Measurements from ENCODE around the gene STRAP.
"Not testable (repeated sequence)": the region's sequence is repeated elsewhere in the genome, so short reads cannot be mapped to it uniquely, and the experiment has no call there.

The STRAP gene

GRCh38 chr12:15863984-15864383 lies 18.2 kb upstream of the STRAP start:
- H3K4me1 ChIP-seq (ENCODE audit: control insufficient read depth, insufficient read depth, low read length): no peaks in the 10 kb centered on the region
- no peaks in the 10 kb centered on the region for H3K36me3 ChIP-seq (ENCODE audit: control insufficient read depth, insufficient read depth, low read length)
- H3K9me3 ChIP-seq (ENCODE audit: control insufficient read depth, low read length): no peaks in the 10 kb centered on the region
- H3K27me3 ChIP-seq (ENCODE audit: control insufficient read depth, insufficient read depth, low read length, poor library complexity, severe bottlenecking): no peaks in the 10 kb centered on the region
- 91 to 94% methylated on average over 6 of the region's 6 CpGs for WGBS, 2 experiments
- no peak overlapping the region for H3K4me3 ChIP-seq (ENCODE audit: insufficient read depth, low read depth, low read length)
- no peak overlapping the region for H3K27ac ChIP-seq (ENCODE audit: insufficient read depth, low read depth, low read length, poor library complexity, severe bottlenecking)

GRCh38 chr12:15868186-15868585 lies 14.0 kb upstream of the STRAP start:
- H3K4me3 ChIP-seq (ENCODE audit: insufficient read depth, low read depth, low read length): no peak overlapping the region
- no peak overlapping the region for H3K27ac ChIP-seq (ENCODE audit: insufficient read depth, low read depth, low read length, poor library complexity, severe bottlenecking)
- no peaks in the 10 kb centered on the region for H3K4me1 ChIP-seq (ENCODE audit: control insufficient read depth, insufficient read depth, low read length)
- 92 to 93% methylated on average over 3 of the region's 3 CpGs for WGBS, 2 experiments
- H3K27me3 ChIP-seq (ENCODE audit: control insufficient read depth, insufficient read depth, low read length, poor library complexity, severe bottlenecking): no peaks in the 10 kb centered on the region
- no peaks in the 10 kb centered on the region for H3K9me3 ChIP-seq (ENCODE audit: control insufficient read depth, low read length)
- no peaks in the 10 kb centered on the region for H3K36me3 ChIP-seq (ENCODE audit: control insufficient read depth, insufficient read depth, low read length)

- Histone ChIP-seq H3K4me1 (ENCODE audit: control insufficient read depth, insufficient read depth, low read length) (no peaks in the 10 kb centered on the region), H3K4me3 (ENCODE audit: insufficient read depth, low read depth, low read length) (no peak overlapping the region), H3K9me3 (ENCODE audit: control insufficient read depth, low read length) (no peaks in the 10 kb centered on the region), H3K27me3 (ENCODE audit: control insufficient read depth, insufficient read depth, low read length, poor library complexity, severe bottlenecking) (no peaks in the 10 kb centered on the region), H3K36me3 (ENCODE audit: control insufficient read depth, insufficient read depth, low read length) (no peaks in the 10 kb centered on the region), H3K27ac (ENCODE audit: insufficient read depth, low read depth, low read length, poor library complexity, severe bottlenecking) (no peak overlapping the region)
- 96 to 98% methylated on average over 4 of the region's 4 CpGs for WGBS, 2 experiments
Observed at GRCh38 chr12:15873556-15873955, 8.6 kb upstream of the STRAP start.

GRCh38 chr12:15874556-15875145 lies 7.5 kb upstream of the STRAP start:
- not testable (repeated sequence) for H3K36me3 ChIP-seq (ENCODE audit: control insufficient read depth, insufficient read depth, low read length); H3K4me3 ChIP-seq (ENCODE audit: insufficient read depth, low read depth, low read length); H3K27me3 ChIP-seq (ENCODE audit: control insufficient read depth, insufficient read depth, low read length, poor library complexity, severe bottlenecking); H3K27ac ChIP-seq (ENCODE audit: insufficient read depth, low read depth, low read length, poor library complexity, severe bottlenecking); H3K9me3 ChIP-seq (ENCODE audit: control insufficient read depth, low read length); H3K4me1 ChIP-seq (ENCODE audit: control insufficient read depth, insufficient read depth, low read length)
- 95 to 96% methylated on average over 20 of the region's 20 CpGs for WGBS, 2 experiments

GRCh38 chr12:15875863-15876262 lies 6.3 kb upstream of the STRAP start:
- H3K27me3 ChIP-seq (ENCODE audit: control insufficient read depth, insufficient read depth, low read length, poor library complexity, severe bottlenecking): no peaks in the 10 kb centered on the region
- no peaks in the 10 kb centered on the region for H3K36me3 ChIP-seq (ENCODE audit: control insufficient read depth, insufficient read depth, low read length)
- 96 to 100% methylated on average over 1 of the region's 1 CpG for WGBS, 2 experiments

GRCh38 chr12:15879413-15879812 lies 2.8 kb upstream of the STRAP start:
- H3K4me3 ChIP-seq (ENCODE audit: insufficient read depth, low read depth, low read length): no peak overlapping the region
- no peaks in the 10 kb centered on the region for H3K27me3 ChIP-seq (ENCODE audit: control insufficient read depth, insufficient read depth, low read length, poor library complexity, severe bottlenecking)
- WGBS, 2 experiments: 90 to 97% methylated on average over 2 of the region's 3 CpGs
- peaks cover 5% of the 10 kb centered on the region for H3K4me1 ChIP-seq (ENCODE audit: control insufficient read depth, insufficient read depth, low read length)
- H3K27ac ChIP-seq (ENCODE audit: insufficient read depth, low read depth, low read length, poor library complexity, severe bottlenecking): no peak overlapping the region
- H3K36me3 ChIP-seq (ENCODE audit: control insufficient read depth, insufficient read depth, low read length): no peaks in the 10 kb centered on the region
- no peaks in the 10 kb centered on the region for H3K9me3 ChIP-seq (ENCODE audit: control insufficient read depth, low read length)

More at GRCh38 chr12:15875863-15876262, 6.3 kb upstream of the STRAP start:
- H3K27ac ChIP-seq (ENCODE audit: insufficient read depth, low read depth, low read length, poor library complexity, severe bottlenecking): no peak overlapping the region
- peaks cover 1% of the 10 kb centered on the region for H3K4me1 ChIP-seq (ENCODE audit: control insufficient read depth, insufficient read depth, low read length)
- no peaks in the 10 kb centered on the region for H3K9me3 ChIP-seq (ENCODE audit: control insufficient read depth, low read length)
- H3K4me3 ChIP-seq (ENCODE audit: insufficient read depth, low read depth, low read length): no peak overlapping the region

GRCh38 chr12:15880721-15881120 lies 1.5 kb upstream of the STRAP start:
- WGBS, 2 experiments: 93 to 94% methylated on average over 3 of the region's 3 CpGs
- no peaks in the 10 kb centered on the region for H3K36me3 ChIP-seq (ENCODE audit: control insufficient read depth, insufficient read depth, low read length)
- H3K27me3 ChIP-seq (ENCODE audit: control insufficient read depth, insufficient read depth, low read length, poor library complexity, severe bottlenecking): no peaks in the 10 kb centered on the region
- H3K4me1 ChIP-seq (ENCODE audit: control insufficient read depth, insufficient read depth, low read length): peaks cover 5% of the 10 kb centered on the region
- no peak overlapping the region for H3K27ac ChIP-seq (ENCODE audit: insufficient read depth, low read depth, low read length, poor library complexity, severe bottlenecking)
- no peak overlapping the region for H3K4me3 ChIP-seq (ENCODE audit: insufficient read depth, low read depth, low read length)
- no peaks in the 10 kb centered on the region for H3K9me3 ChIP-seq (ENCODE audit: control insufficient read depth, low read length)

- Histone ChIP-seq H3K27ac (ENCODE audit: insufficient read depth, low read depth, low read length, poor library complexity, severe bottlenecking) (no peak overlapping the region), H3K27me3 (ENCODE audit: control insufficient read depth, insufficient read depth, low read length, poor library complexity, severe bottlenecking) (no peaks in the 10 kb centered on the region), H3K4me1 (ENCODE audit: control insufficient read depth, insufficient read depth, low read length) (peaks cover 5% of the 10 kb centered on the region), H3K36me3 (ENCODE audit: control insufficient read depth, insufficient read depth, low read length) (no peaks in the 10 kb centered on the region), H3K9me3 (ENCODE audit: control insufficient read depth, low read length) (no peaks in the 10 kb centered on the region), H3K4me3 (ENCODE audit: insufficient read depth, low read depth, low read length) (peak overlapping the region; percentile 96)
- 48 to 52% methylated on average over 6 of the region's 6 CpGs for WGBS, 2 experiments
Observed at GRCh38 chr12:15883536-15883935, 1.3 kb downstream of the STRAP start.

GRCh38 chr12:15886372-15887042 lies 4.3 kb downstream of the STRAP start:
- WGBS, 2 experiments: 92 to 96% methylated on average over 5 of the region's 7 CpGs
- H3K9me3 ChIP-seq (ENCODE audit: control insufficient read depth, low read length): no peaks in the 10 kb centered on the region
- peaks cover 1% of the 10 kb centered on the region for H3K36me3 ChIP-seq (ENCODE audit: control insufficient read depth, insufficient read depth, low read length)
- no peaks in the 10 kb centered on the region for H3K27me3 ChIP-seq (ENCODE audit: control insufficient read depth, insufficient read depth, low read length, poor library complexity, severe bottlenecking)
- H3K4me3 ChIP-seq (ENCODE audit: insufficient read depth, low read depth, low read length): no peak overlapping the region
- no peak overlapping the region for H3K27ac ChIP-seq (ENCODE audit: insufficient read depth, low read depth, low read length, poor library complexity, severe bottlenecking)
- H3K4me1 ChIP-seq (ENCODE audit: control insufficient read depth, insufficient read depth, low read length): no peaks in the 10 kb centered on the region

GRCh38 chr12:15887043-15887817 lies 5.0 kb downstream of the STRAP start:
- no peak overlapping the region for H3K27ac ChIP-seq (ENCODE audit: insufficient read depth, low read depth, low read length, poor library complexity, severe bottlenecking)
- peaks cover 5% of the 10 kb centered on the region for H3K36me3 ChIP-seq (ENCODE audit: control insufficient read depth, insufficient read depth, low read length)

More at GRCh38 chr12:15887043-15887817, 5.0 kb downstream of the STRAP start:
- Histone ChIP-seq H3K4me3 (ENCODE audit: insufficient read depth, low read depth, low read length) (no peak overlapping the region), H3K27me3 (ENCODE audit: control insufficient read depth, insufficient read depth, low read length, poor library complexity, severe bottlenecking) (no peaks in the 10 kb centered on the region), H3K4me1 (ENCODE audit: control insufficient read depth, insufficient read depth, low read length) (no peaks in the 10 kb centered on the region), H3K9me3 (ENCODE audit: control insufficient read depth, low read length) (no peaks in the 10 kb centered on the region)
- WGBS, 2 experiments: 94% methylated on average over 5 of the region's 5 CpGs
